GM19328 (cell line): ENCODE measurements around the gene CTCFL.
"Not testable (repeated sequence)": the region's sequence is repeated elsewhere in the genome, so short reads cannot be mapped to it uniquely, and the experiment has no call there.

Experiments used
- ATAC-seq: cut with Tn5 transposase; IDR thresholded peaks from one replicate; pipeline ENCODE4 v1.9.1; 2021; ENCODE audit warnings: mild to moderate bottlenecking, moderate library complexity; ENCODE audit not compliant: unreplicated experiment

The CTCFL gene

GRCh38 chr20:57511709-57512108 is 13.2 kb downstream of the CTCFL start:
- ATAC-seq: not testable (repeated sequence)

- no peak for ATAC-seq
Observed at GRCh38 chr20:57509665-57510237, 15.2 kb downstream of the CTCFL start.

GRCh38 chr20:57508831-57509230 is 16.1 kb downstream of the CTCFL start:
- ATAC-seq: no peak

GRCh38 chr20:57508381-57508780 is 16.6 kb downstream of the CTCFL start:
- no peak for ATAC-seq

DNA sequence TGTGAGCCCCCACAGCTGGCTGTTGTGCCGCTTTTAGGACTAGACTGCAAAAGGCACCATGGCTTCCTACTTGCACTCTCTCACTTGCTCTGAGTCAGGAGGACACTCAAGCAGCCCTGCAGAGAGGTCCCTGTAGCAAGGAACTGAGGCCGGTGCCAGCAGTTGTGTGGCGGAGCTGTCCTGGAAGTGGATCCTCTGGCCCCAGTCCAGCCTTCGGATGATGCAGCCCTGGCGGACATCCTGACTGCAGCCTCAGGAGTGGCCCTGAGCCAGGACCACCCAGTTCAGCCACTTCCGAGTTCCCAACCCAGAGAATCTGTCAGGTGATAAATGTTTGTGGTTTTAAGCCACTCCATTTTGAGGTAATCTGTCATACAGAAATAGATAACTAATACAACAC is 17.5 kb downstream of the CTCFL start:
- ATAC-seq: no peak

DNA sequence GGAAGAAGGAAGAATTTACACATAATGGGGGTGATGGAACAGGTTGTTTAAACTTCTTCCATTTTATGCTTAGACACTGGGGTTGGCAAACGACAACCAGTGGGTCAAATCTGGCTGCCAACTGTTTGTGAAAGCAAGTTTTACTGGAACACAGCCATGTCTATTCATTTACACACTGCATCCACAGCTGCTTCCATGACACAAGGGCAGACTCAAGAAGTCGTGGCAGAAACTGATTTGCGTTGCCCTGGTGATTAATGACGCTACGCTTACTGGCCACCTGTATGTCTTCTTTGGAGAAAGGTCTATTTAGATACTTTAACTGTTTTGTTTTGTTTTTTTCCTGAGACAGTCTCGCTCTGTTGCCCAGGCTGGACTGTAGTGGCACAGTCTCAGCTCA is 19.0 kb downstream of the CTCFL start:
- ATAC-seq: no peak

GRCh38 chr20:57504411-57504810 is 20.5 kb downstream of the CTCFL start:
- ATAC-seq: no peak

DNA sequence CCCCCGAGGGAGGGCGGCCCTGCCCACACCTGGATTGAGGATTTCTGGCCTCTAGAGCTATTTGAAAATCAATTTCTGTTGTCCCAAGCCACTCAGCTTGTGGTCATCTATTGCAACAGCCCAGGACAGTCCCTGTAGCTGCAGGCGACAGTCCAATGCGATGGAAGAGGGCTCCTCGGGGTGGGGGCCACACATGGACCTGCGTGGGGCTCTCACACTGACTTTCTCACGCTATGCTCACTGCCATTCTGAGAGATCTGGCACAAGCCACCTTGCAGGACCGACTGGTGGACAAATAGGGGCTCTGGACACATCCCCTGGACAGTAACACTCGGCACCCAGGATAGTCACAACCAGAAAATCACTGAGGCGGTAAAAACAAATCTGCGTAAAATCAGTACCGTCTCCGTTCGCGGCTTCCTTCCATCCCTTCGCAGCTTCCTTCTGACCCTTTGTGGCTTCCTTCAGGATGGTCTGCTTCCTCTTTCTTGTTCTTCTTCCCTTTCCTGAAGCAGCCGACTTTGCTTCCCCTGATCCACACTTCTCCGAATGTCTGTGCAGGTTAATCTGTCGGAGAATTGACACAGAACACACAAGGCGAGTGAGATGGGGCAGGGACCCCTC is 21.8 kb downstream of the CTCFL start:
- no peak for ATAC-seq

DNA sequence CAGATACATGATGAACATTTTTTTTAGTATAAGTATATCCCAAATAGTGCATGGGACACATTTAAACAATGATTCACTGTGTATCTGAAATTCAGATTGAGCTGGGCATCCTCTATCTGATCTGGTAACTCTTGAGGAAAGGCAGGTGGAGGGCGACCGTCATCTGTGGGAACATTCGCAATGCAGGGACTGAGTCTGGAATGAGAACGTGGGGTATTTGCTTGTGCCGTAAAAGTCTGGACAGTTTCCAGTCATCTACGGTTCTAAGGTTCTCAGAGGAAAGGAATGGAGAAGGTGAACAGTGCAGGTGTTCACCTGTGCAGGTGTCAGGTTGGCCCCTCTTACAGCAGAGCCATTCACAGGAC is 22.6 kb downstream of the CTCFL start:
- ATAC-seq: no peak

DNA sequence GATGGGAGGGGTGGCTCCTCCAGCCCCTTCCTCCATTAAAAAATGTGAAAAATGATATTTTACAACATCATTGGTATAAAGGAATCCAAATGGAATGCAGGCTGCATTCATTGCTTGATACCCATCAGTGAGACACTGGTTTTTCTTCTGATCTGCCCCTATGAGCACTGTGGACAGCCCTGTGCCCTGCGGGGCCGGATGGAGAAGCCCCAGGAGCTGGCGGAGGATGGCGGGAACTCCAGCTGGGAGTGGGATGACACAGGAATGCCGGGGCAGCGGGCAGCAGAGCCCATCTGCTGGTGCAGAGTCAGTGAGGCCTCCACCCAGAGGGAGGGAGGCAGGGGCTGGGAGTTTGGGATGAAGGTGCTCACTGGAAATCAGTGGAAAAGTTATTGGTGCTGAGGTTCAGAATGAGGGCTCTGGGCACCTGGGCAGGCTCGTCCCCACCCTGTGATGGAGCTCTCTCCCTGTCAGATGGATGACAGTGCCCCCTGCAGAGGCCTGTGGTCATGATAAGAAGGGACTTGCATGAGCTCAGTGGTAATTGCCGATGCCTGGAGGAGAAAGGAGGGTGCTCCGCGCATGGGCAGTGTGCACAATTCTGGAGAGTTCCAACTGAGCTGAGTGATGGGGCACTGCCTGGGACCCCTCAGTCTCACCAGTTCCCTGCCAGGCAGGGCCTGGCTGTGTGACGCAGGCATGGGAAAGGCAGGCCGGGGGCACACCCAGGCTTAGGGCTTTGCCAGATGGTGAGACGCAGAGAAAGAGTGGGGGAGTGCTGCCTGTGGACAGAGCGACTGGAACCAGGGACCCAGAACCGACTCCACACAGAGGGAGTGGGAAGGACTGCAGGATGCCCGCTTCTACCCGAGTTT is 23.2 kb downstream of the CTCFL start:
- ATAC-seq: no peak

DNA sequence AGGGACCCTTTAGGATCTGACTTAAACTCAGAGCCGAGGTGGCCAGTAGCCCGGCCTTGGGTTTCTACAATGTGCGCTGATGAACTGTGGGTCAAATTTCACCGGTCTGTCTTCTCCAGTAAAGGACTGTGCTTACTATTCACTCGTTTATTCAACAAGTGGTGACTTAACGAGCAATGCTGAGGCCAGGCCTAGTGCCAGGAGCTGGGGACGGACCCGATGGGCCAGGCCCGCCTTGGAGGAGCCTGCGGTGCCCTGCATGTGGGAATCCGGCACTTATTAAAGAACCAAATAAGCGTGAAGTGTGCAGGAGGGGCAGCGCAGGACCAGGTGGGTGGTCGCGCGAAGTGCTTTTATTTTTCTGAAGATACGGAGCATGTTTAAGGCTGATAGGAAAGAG is 24.0 kb downstream of the CTCFL start:
- no peak for ATAC-seq

DNA sequence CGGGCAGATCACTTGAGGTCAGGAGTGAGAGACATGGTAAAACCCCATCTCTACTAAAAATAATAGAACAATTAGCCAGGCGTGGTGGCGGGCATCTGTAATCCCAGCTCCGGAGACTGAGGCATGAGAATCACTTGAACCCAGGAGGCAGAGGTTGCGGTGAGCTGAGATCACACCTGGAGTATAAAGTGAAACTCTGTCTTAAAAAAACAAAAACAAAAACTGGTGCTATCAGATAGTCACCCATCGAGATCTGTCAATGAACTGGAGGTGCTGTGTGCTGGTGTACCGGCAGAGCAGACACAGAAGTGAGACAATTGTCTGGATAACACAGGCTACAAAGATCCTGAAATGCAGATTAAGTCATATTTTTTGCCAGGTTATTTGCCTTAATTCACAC is 24.7 kb downstream of the CTCFL start:
- no peak for ATAC-seq

DNA sequence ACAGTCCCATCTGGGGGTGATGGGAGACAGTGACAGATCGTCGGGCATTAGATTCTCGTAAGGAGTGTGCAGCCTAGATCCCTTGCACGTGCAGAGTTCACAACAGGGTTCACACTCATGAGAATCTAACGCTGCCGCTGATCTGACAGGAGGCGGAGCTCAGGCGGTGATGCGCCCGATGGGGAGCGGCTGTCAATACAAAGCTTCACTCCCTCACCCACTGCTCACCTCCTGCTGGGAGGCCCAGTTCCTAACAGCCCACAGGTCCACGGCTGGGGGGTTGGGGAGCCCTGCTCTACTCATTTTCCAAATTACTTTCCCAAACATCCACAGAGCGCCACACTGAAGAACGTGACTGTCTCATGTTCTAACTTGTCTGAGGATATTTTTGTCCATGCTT is 25.3 kb downstream of the CTCFL start:
- ATAC-seq: no peak

DNA sequence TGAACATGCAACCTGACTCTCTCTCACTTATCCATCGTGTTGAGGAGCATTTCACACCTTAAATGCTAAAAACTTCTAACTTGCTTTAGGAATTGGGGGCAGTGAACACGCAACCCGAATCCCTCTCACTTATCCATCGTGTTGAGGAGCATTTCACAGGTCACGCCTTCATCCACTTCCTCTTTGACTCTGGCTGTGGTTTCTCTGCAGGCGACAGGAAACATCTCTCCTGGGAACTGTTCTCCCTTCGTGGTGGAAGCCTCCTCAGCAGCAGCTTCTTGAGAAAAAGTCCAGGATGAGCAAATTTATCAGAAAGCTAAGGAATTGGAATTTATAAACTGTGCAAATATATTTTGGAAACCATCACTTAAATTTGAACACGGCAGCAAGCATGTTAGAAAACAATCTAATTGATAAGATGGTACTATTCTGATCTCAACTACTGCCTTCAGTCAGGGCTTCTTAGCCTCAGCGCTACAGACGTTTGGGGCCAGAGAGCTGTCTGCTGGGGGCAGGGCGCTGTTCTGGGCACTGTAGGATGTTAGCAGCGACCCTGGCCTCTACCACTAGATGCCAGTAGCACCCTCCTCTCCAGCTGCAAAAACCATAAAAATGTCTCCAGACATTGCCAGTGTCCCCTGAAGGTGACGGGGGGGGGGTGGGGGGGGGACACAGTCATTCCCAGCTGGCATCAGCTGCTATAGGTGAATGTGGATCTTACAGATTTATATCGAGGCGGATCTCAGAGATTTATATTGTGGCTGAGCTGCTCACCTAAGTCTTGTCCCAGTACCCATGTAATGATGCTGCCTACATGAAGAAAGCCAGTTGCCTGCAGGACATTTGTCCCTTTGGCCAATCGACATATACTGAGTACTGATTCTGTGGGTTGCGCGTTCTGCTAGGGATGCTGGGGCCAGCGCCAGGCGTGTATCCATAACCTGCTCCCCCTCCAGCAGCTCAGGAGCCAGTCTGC is 26.2 kb downstream of the CTCFL start:
- no peak for ATAC-seq

GRCh38 chr20:57496592-57496991 is 28.3 kb downstream of the CTCFL start:
- no peak for ATAC-seq

DNA sequence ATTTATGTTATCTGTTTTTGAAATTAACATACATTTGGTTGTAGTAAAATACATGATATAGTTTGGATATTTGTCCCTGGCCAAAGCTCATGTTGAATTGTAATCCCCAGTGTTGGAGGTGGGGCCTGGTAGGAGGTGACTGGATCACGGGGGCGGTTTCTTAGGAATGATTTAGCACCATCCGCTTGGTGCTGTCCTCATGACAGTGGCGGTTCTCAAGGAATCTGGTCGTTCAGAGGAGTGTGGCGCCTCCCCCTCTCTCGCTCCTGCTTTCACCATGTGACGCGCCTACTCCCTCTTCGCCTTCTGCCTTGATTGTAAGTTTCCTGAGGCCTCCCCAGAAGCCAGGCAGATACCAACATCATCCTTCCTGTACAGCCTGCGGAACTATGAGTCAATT is 29.0 kb downstream of the CTCFL start:
- ATAC-seq: no peak

DNA sequence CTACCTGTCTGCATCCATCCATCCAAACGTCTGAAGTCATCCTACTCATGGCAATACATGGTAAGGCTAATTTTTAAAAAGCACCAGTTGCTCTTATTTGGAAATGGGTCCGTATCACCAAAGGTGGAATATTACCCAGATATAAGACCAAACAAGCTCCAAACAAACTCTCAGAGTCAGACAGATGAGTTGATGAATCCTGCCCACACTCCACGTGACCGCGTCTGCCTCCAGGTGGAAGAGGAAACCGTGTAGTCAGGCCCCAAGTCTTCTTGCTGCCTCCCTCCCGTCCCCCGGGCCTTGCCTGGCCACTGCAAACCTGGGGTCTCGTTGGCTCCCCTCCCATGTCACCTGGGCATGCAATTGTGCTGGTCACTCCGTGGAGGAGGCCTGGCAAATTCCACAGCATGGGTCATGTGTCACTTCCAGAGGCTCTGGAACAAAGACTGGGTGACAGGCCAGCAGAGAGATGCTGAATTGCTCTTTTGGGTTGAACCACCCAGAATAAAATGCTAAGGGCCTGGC is 31.8 kb downstream of the CTCFL start:
- no peak for ATAC-seq

DNA sequence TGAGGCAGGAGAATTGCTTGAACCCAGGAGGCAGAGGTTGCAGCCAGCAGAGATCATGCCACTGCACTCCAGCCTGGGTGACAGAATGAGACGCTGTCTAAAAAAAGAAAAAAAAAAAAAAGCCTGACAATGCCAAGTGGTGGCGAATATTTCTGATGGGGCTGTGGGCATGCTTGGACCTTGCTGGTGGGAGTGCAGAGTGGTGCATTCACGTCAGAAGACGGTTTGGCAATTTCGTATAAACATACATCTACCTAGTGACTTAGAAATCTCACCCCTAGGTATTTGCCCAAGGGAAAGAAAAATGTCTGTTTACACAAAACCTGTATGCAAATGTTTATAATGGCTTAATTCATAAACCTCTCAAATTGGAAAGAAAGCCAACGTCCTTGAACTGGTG is 33.6 kb downstream of the CTCFL start:
- no peak for ATAC-seq

DNA sequence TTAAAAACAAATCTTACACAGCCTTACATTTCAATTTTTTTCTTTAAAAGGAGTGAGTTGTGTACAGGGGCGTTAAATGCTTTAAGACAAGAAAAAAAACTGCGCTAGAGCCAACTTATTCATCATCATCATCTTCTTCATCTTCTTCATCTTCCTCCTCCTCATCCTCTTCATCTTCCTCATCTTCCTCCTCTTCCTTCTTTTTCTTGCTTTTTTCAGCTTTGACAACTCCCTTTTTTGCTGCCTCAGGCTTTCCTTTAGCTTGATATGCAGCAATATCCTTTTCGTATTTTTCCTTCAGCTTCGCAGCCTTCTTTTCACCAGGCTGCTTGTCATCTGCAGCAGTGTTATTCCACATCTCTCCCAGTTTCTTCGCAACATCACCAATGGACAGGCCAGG is 36.7 kb downstream of the CTCFL start:
- ATAC-seq: not testable (repeated sequence)

GRCh38 chr20:57485770-57486169 is 39.2 kb downstream of the CTCFL start:
- ATAC-seq: no peak

DNA sequence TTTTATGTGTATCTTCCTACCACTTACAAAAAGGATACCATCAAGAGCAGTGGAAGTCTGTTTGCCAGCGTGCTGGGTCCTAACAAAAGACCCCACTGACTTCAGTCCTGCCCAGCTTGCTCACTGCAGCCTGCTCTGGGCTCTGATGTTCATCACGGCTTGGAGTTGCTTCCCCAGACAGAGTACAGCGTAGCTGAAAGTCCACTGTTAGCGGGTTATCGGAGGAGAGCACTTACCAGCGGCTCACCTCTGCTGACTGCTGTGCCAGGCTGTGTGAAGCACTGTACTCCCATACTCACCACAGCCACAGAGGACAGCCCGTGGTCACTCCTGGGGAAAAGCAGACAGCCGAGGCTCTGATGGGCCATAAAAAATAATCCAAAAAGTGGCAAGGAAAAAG is 40.2 kb downstream of the CTCFL start:
- ATAC-seq: no peak
